ENCODE data around the gene DDX59. TPM values are rescaled to one million over a fixed set of nuclear protein-coding genes. Genes with fewer than 3 reads are reported as not detected.

DDX59 gene
- total and polyA plus RNA-seq, 10 of the 15 experiments (the other 5 are each of a cell fraction or from before 2014, with no cell fraction given) = 17.3 to 42.1 (median 23.6) TPM

- TF ChIP-seq PKNOX1 (IDR thresholded peaks at IDR 0.05) (0 out of 2 replicates have a peak, but pooled peaks have one; percentile 6), NFYA (IDR thresholded peaks at IDR 0.05; ENCODE audit: borderline replicate concordance, low read depth, low read length) (no peak), CHD2 (IDR thresholded peaks at IDR 0.05; ENCODE audit: borderline replicate concordance, low read depth, low read length) (no peak), RELA (IDR thresholded peaks at IDR 0.05; ENCODE audit: borderline replicate concordance, partially characterized antibody) (peak; percentile 68), ZNF207 (IDR thresholded peaks at IDR 0.05; ENCODE audit: borderline replicate concordance) (peak; percentile 41; the same call in 1 of the 2 replicates), ATF3 (IDR thresholded peaks at IDR 0.05; ENCODE audit: borderline replicate concordance, extremely low read depth, low read depth, low read length) (no peak), TCF12 (IDR thresholded peaks at IDR 0.05; ENCODE audit: low read depth, low read length) (no peak)
Measured at GRCh38 chr1:200627575-200628222, 42.0 kb downstream of the DDX59 start (continued).

GRCh38 chr1:200626853-200627534 lies 42.7 kb downstream of the DDX59 start:
- intact Hi-C loops (cut with micrococcal nuclease; ENCODE audit: unreplicated experiment) (loop anchor here (5.0 kb wide), 3 partner anchors 260 to 345 kb away; no protein-coding TSS in a partner anchor), in situ Hi-C loops (cut with MboI) (no loop called here)

More at GRCh38 chr1:200626853-200627534, 42.7 kb downstream of the DDX59 start:
- POLR2A ChIA-PET = interaction anchor here (0.7 to 3.8 kb wide), 13 partner anchors 9 to 394 kb away, joined by 3 to 38 read pairs (median 4); partner anchors contain the start of genes CAMSAP2 and DDX59
- peak overlapping the region; percentile 96 for H3K27ac ChIP-seq (ENCODE audit: control insufficient read depth, insufficient read depth)
- ATAC-seq = no peak
- FAIRE-seq = no peak
- TF ChIP-seq SMARCA5 (IDR thresholded peaks at IDR 0.05) (peak; percentile 57; the same call in 1 of the 2 replicates), NR2F1 (conservative IDR thresholded peaks at IDR 0.05) (no peak)
- H4K20me1 ChIP-seq (ENCODE audit: control insufficient read depth, insufficient read depth) = no peaks in the 10 kb centered on the region
- WGBS (ENCODE audit: insufficient coverage, insufficient replicate concordance, low lambda C conversion rate, missing lambda C conversion rate) = 48% methylated on average over 5 of the region's 5 CpGs
- no TSS peak for BruUV-seq (replicated peaks)
- H3K4me2 ChIP-seq (ENCODE audit: control insufficient read depth, insufficient read depth) = peak overlapping the region; percentile 80
- peaks cover 38% of the 10 kb centered on the region for H3K4me1 ChIP-seq (ENCODE audit: control insufficient read depth, insufficient read depth, low read length)
- RAD21 ChIA-PET (ENCODE audit: unreplicated experiment) = interaction anchor here (0.6 to 10.2 kb wide), 28 partner anchors 13 to 345 kb away, joined by 3 to 175 read pairs (median 4); partner anchors contain the start of genes CAMSAP2 and DDX59
- H3K9ac ChIP-seq (ENCODE audit: control insufficient read depth, insufficient read depth, low read length) = no peak overlapping the region
- H3K36me3 ChIP-seq (ENCODE audit: control insufficient read depth in 2 of 2, insufficient read depth in 2 of 2, low read length in 1 of 2) = no peaks in the 10 kb centered on the region
- CTCF ChIA-PET = interaction anchor here (1.2 to 9.8 kb wide), 20 partner anchors 9 to 346 kb away, joined by 3 to 280 read pairs (median 4); partner anchors contain the start of genes CAMSAP2 and DDX59
- H2AFZ ChIP-seq (ENCODE audit: control insufficient read depth, low read depth, low read length) = no peak overlapping the region; the same call in 1 of the 2 replicates
- no peak for DNase-seq (ENCODE audit: low read depth, low spot score)
- no peaks in the 10 kb centered on the region for H3K27me3 ChIP-seq (replicated peaks in 1 of 2; ENCODE audit: control insufficient read depth in 2 of 2, insufficient read depth in 2 of 2, low read length in 1 of 2)
- SMC1A ChIA-PET (ENCODE audit: uncharacterized antibody, unreplicated experiment) = interaction anchor here (0.6 to 3.3 kb wide), 33 partner anchors 8 to 894 kb away, joined by 3 to 46 read pairs (median 4); partner anchors contain the start of gene DDX59
- no peaks in the 10 kb centered on the region for H3K79me2 ChIP-seq (ENCODE audit: control insufficient read depth, insufficient read depth, low read length)
- H3K9me3 ChIP-seq (replicated peaks; ENCODE audit: control insufficient read depth, insufficient read depth, low read length) = no peaks in the 10 kb centered on the region
- H3K4me3 ChIP-seq = no peak overlapping the region

All from GM12878 (cell line).